Upper lobe of left lung (tissue), 6 donors: ENCODE measurements around the gene ATP9A. TPM values are rescaled to one million over a fixed set of nuclear protein-coding genes. Genes with fewer than 3 reads are reported as not detected.
A peak's percentile ranks its signal among the peaks of the same experiment; 100 is the strongest.

Source experiments
- ATAC-seq, 2 donors: fragments of 200-7000 bp; cut with Tn5 transposase; one replicate each; pipeline ENCODE4 v1.9.1; 2022; ENCODE audit warnings: mild to moderate bottlenecking in 2 of 2, moderate library complexity in 2 of 2; ENCODE audit not compliant: low FRiP score in 2 of 2
- DNase-seq, 2 donors: peaks; one replicate each; pipeline ENCODE4 v3.0.0-alpha.2; 2019 to 2020
- H3K27ac ChIP-seq, 4 donors: fragments of 200-600 bp; sonication (generic); one replicate each; pipeline ENCODE4 v1.5.1; 2016 to 2019
- H3K27me3 ChIP-seq, 4 donors: fragments of 200-600 bp; sonication (generic); one replicate each; pipeline ENCODE4 v1.5.1; 2017 to 2019
- H3K36me3 ChIP-seq, 4 donors: fragments of 200-600 bp; sonication (generic); one replicate each; pipeline ENCODE4 v1.5.1; 2016 to 2019
- H3K4me1 ChIP-seq, 4 donors: fragments of 200-600 bp; sonication (generic); one replicate each; pipeline ENCODE4 v1.5.1; 2018 to 2019
- H3K4me3 ChIP-seq, 4 donors: fragments of 200-600 bp; sonication (generic); one replicate each; pipeline ENCODE4 v1.5.1; 2017 to 2019; ENCODE audit warnings: mild to moderate bottlenecking in 2 of 4, moderate library complexity in 1 of 4
- H3K9me3 ChIP-seq, 4 donors: fragments of 200-600 bp; sonication (generic); one replicate each; pipeline ENCODE4 v1.5.1; 2018 to 2019
- CTCF ChIP-seq, 6 experiments: fragments of 450-650 bp in 4 of 6; fragments of 200-600 bp in 2 of 6; sonication (generic) in 2 of 6; IDR thresholded peaks; one replicate each; pipeline ENCODE4 v1.5.1; 2016 to 2019; ENCODE audit warnings: antibody characterized with exemption in 6 of 6
- EP300 ChIP-seq, 4 donors: sonication (generic); formaldehyde crosslinking; IDR thresholded peaks; one replicate each; pipeline ENCODE4 v1.5.1; 2017; ENCODE audit warnings: antibody characterized with exemption in 4 of 4, control low read depth in 2 of 4
- POLR2A ChIP-seq, 4 donors: fragments of 450-650 bp; IDR thresholded peaks; one replicate each; pipeline ENCODE4 v1.5.1; 2016 to 2017; ENCODE audit warnings: antibody characterized with exemption in 4 of 4, mild to moderate bottlenecking in 2 of 4
- POLR2AphosphoS5 ChIP-seq, 2 donors: sonication (generic); formaldehyde crosslinking; IDR thresholded peaks; one replicate each; pipeline ENCODE4 v1.5.1; 2017; ENCODE audit warnings: antibody characterized with exemption in 2 of 2
- WGBS, 2 donors: methylation state at CpG; one replicate each; pipeline ENCODE4 v1.1.5; 2017 to 2018; 5-methylcytosine and 5-hydroxymethylcytosine counted together
- total RNA-seq, 6 donors: library from RNA; depleted of rRNA in 4 of 6; stranded (reverse); fragments of >200 nt in 4 of 6; gene quantifications; one replicate each; pipeline versions ENCODE4 v1.1.0 to v1.2.1, GENCODE V29; 2016 to 2021
- donor health status: DM: no; HTN: no; CAD: no; lungs with moderate emphysema.
- donor health status: DM: no; HTN: yes; CAD: no; lungs with severe emphysema.

The ATP9A gene
- total RNA-seq, 6 donors from 2014 or later, result 15.7 to 31.3 (median 22.8) TPM

GRCh38 chr20:51750037-51750769, 18.0 kb downstream of the ATP9A start:
- H3K36me3 ChIP-seq, result no peaks in the 10 kb centered on the region
- ATAC-seq (peak; percentile 86 to 87), DNase-seq (peak in 1 of 2 donors; percentile 80)
- H3K27me3 ChIP-seq, result no peaks in the 10 kb centered on the region
- 69 to 81% methylated on average over 15 to 19 of the region's 19 CpGs for WGBS, 2 donors
- no peak for TF ChIP-seq CTCF (IDR thresholded peaks at IDR 0.05)
- TF ChIP-seq EP300 (IDR thresholded peaks at IDR 0.05), result peak in 1 of 4 donors; percentile 67
- no peak for TF ChIP-seq POLR2A (IDR thresholded peaks at IDR 0.05)
- peak in 1 of 2 donors; percentile 58 for TF ChIP-seq POLR2AphosphoS5 (IDR thresholded peaks at IDR 0.05)
- H3K4me1 ChIP-seq, result peaks cover 4 to 20% (median 12%) of the 10 kb centered on the region in 4 donors
- no peak overlapping the region for H3K4me3 ChIP-seq
- no peaks in the 10 kb centered on the region for H3K9me3 ChIP-seq
- peak overlapping the region in 1 of 4 donors; percentile 52 for H3K27ac ChIP-seq

GRCh38 chr20:51749674-51750036, 18.5 kb downstream of the ATP9A start:
- DNase-seq (no peak), ATAC-seq (peak in 1 of 2 donors; percentile 37)
- Histone ChIP-seq H3K4me3 (no peak overlapping the region), H3K27ac (peak overlapping the region in 1 of 4 donors; percentile 52), H3K9me3 (no peaks in the 10 kb centered on the region), H3K27me3 (no peaks in the 10 kb centered on the region), H3K36me3 (no peaks in the 10 kb centered on the region), H3K4me1 (peaks cover 4 to 20% (median 12%) of the 10 kb centered on the region in 4 donors)
- WGBS, 2 donors, result 21% methylated on average over 1 of the region's 1 CpG
- TF ChIP-seq POLR2A (IDR thresholded peaks at IDR 0.05), result no peak
- no peak for TF ChIP-seq POLR2AphosphoS5 (IDR thresholded peaks at IDR 0.05)
- no peak for TF ChIP-seq CTCF (IDR thresholded peaks at IDR 0.05)
- TF ChIP-seq EP300 (IDR thresholded peaks at IDR 0.05), result no peak

- ATAC-seq (no peak), DNase-seq (no peak)
- Histone ChIP-seq H3K4me1 (peaks cover 4 to 30% (median 8%) of the 10 kb centered on the region in 4 donors), H3K27ac (no peak overlapping the region), H3K27me3 (no peaks in the 10 kb centered on the region), H3K9me3 (no peaks in the 10 kb centered on the region), H3K4me3 (no peak overlapping the region), H3K36me3 (no peaks in the 10 kb centered on the region)
- no peak for TF ChIP-seq POLR2AphosphoS5 (IDR thresholded peaks at IDR 0.05)
- no peak for TF ChIP-seq EP300 (IDR thresholded peaks at IDR 0.05)
- WGBS, 2 donors, result 80 to 82% methylated on average over 7 of the region's 7 CpGs
Measured at GRCh38 chr20:51747182-51747911, 20.8 kb downstream of the ATP9A start.

- 91 to 92% methylated on average over 3 of the region's 3 CpGs for WGBS, 2 donors
- peaks cover 4 to 33% (median 7%) of the 10 kb centered on the region in 4 donors for H3K4me1 ChIP-seq
- ATAC-seq, result no peak
Measured at GRCh38 chr20:51745804-51746203, 22.4 kb downstream of the ATP9A start.

More at GRCh38 chr20:51745804-51746203, 22.4 kb downstream of the ATP9A start:
- no peak for DNase-seq
- Histone ChIP-seq H3K36me3 (no peaks in the 10 kb centered on the region), H3K9me3 (no peaks in the 10 kb centered on the region), H3K27ac (no peak overlapping the region), H3K4me3 (no peak overlapping the region), H3K27me3 (no peaks in the 10 kb centered on the region)
- no peak for TF ChIP-seq POLR2A (IDR thresholded peaks at IDR 0.05)
- TF ChIP-seq CTCF (IDR thresholded peaks at IDR 0.05), result no peak
- no peak for TF ChIP-seq EP300 (IDR thresholded peaks at IDR 0.05)
- no peak for TF ChIP-seq POLR2AphosphoS5 (IDR thresholded peaks at IDR 0.05)
